Prostate gland (tissue), 2 donors: ENCODE results near the gene ODC1.

ENCODE experiments used
- POLR2A ChIP-seq: fragments of 450-650 bp; IDR thresholded peaks from one replicate; pipeline ENCODE4 v1.6.1; 2016; ENCODE audit warnings: antibody characterized with exemption, mild to moderate bottlenecking
- TF ChIP-seq, protein P1 (sequence below), 4 experiments: fragments of 200-600 bp in 2 of 4; fragments of 450-650 bp in 2 of 4; sonication (generic) in 2 of 4; IDR thresholded peaks; 1 replicate in 3 of 4; 2 replicates in 1 of 4; pipeline ENCODE4 v1.5.1; 2016 to 2019; ENCODE audit warnings: antibody characterized with exemption in 4 of 4, mild to moderate bottlenecking in 2 of 4, moderate library complexity in 2 of 4

DNA sequence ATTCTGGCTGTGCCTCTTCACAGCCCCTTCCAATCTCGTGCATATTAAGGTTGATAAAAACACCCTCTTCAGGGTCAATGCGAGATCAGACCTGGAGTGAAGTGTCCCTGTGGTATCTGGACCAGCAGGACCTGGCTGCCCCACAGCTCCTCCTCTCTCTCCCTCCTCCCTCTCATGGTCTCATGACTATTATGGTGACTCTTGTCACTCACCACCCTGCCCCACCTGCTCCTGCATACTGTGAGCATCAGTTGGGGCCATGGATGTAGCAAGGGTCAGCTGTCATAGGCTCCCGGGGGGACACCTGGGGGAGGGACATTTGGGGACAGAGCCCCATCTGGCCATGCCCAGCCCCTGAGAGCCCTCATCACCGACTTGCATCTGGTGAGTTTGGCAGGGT is 50.2 kb downstream of the ODC1 start:
- no peak for TF ChIP-seq POLR2A
- TF ChIP-seq, protein P1, sequence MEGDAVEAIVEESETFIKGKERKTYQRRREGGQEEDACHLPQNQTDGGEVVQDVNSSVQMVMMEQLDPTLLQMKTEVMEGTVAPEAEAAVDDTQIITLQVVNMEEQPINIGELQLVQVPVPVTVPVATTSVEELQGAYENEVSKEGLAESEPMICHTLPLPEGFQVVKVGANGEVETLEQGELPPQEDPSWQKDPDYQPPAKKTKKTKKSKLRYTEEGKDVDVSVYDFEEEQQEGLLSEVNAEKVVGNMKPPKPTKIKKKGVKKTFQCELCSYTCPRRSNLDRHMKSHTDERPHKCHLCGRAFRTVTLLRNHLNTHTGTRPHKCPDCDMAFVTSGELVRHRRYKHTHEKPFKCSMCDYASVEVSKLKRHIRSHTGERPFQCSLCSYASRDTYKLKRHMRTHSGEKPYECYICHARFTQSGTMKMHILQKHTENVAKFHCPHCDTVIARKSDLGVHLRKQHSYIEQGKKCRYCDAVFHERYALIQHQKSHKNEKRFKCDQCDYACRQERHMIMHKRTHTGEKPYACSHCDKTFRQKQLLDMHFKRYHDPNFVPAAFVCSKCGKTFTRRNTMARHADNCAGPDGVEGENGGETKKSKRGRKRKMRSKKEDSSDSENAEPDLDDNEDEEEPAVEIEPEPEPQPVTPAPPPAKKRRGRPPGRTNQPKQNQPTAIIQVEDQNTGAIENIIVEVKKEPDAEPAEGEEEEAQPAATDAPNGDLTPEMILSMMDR (IDR thresholded peaks at IDR 0.05) = no peak
